HG03039 (cell line): Measurements from ENCODE around the gene ADIG.
"Not testable (repeated sequence)": the region's sequence is repeated elsewhere in the genome, so short reads cannot be mapped to it uniquely, and the experiment has no call there.

ENCODE experiments used
- ATAC-seq: cut with Tn5 transposase; IDR thresholded peaks from one replicate; pipeline ENCODE4 v1.9.1; 2021; ENCODE audit warnings: mild to moderate bottlenecking, moderate library complexity; ENCODE audit not compliant: unreplicated experiment

Gene ADIG

GRCh38 chr20:38569747-38570525 lies 11.1 kb upstream of the ADIG start:
- no peak for ATAC-seq

- ATAC-seq: no peak
These were observed 7.6 kb upstream of the ADIG start for GRCh38 chr20:38573413-38573812.

GRCh38 chr20:38579219-38579910 lies 1.6 kb upstream of the ADIG start:
- ATAC-seq: no peak

- no peak for ATAC-seq
These were observed 1.1 kb upstream of the ADIG start for GRCh38 chr20:38579921-38580320.

- no peak for ATAC-seq
These were observed 897 bp downstream of the ADIG start for GRCh38 chr20:38581830-38582358.

- no peak for ATAC-seq
These were observed 2.3 kb downstream of the ADIG start for GRCh38 chr20:38583306-38583705.

GRCh38 chr20:38584099-38584763 lies 3.2 kb downstream of the ADIG start:
- no peak for ATAC-seq

- ATAC-seq: no peak
These were observed 4.6 kb downstream of the ADIG start for GRCh38 chr20:38585404-38586180.

GRCh38 chr20:38586181-38586525 lies 5.2 kb downstream of the ADIG start:
- no peak for ATAC-seq

GRCh38 chr20:38588303-38588702 lies 7.3 kb downstream of the ADIG start:
- no peak for ATAC-seq

GRCh38 chr20:38589351-38589750 lies 8.4 kb downstream of the ADIG start:
- no peak for ATAC-seq

- ATAC-seq: no peak
These were observed 9.1 kb downstream of the ADIG start for GRCh38 chr20:38589967-38590675.

- no peak for ATAC-seq
These were observed 9.9 kb downstream of the ADIG start for GRCh38 chr20:38590676-38591473.

GRCh38 chr20:38591474-38592410 lies 10.7 kb downstream of the ADIG start:
- no peak for ATAC-seq

GRCh38 chr20:38592411-38592790 lies 11.4 kb downstream of the ADIG start:
- not testable (repeated sequence) for ATAC-seq

GRCh38 chr20:38594281-38594680 lies 13.3 kb downstream of the ADIG start:
- ATAC-seq: not testable (repeated sequence)

GRCh38 chr20:38595886-38596285 lies 14.9 kb downstream of the ADIG start:
- not testable (repeated sequence) for ATAC-seq

GRCh38 chr20:38599410-38599882 lies 18.4 kb downstream of the ADIG start:
- no peak for ATAC-seq
